HepG2 (cell line): ENCODE data around the gene C2orf81. TPM values are rescaled to one million over a fixed set of nuclear protein-coding genes. Genes with fewer than 3 reads are reported as not detected.

Experiments
- AGO1 ChIP-seq: fragments of 200-400 bp; formaldehyde crosslinking; IDR thresholded peaks from 2 replicates; pipeline ENCODE4 v1.6.1; 2017; ENCODE audit warnings: mild to moderate bottlenecking, low read depth, low read length, moderate library complexity; ENCODE audit not compliant: poor library complexity, severe bottlenecking
- AKAP8 ChIP-seq: sonication (generic); formaldehyde crosslinking; IDR thresholded peaks from 2 replicates; pipeline ENCODE4 v1.5.1; 2020; ENCODE audit warnings: mild to moderate bottlenecking, missing genetic modification reagents
- ATF7-NPFF ChIP-seq: sonication (generic); formaldehyde crosslinking; IDR thresholded peaks from 2 replicates; pipeline ENCODE4 v1.8.1; 2023; ENCODE audit warnings: mild to moderate bottlenecking, low read depth, missing genetic modification reagents, moderate library complexity
- ETV6 ChIP-seq: sonication (generic); formaldehyde crosslinking; conservative IDR thresholded peaks from 2 replicates; pipeline ENCODE4 v1.4.0; 2020; ENCODE audit warnings: missing genetic modification reagents
- EZH2 ChIP-seq: conservative IDR thresholded peaks from 2 replicates; pipeline ENCODE4 v1.6.1; 2012; ENCODE audit warnings: mild to moderate bottlenecking, low read depth, low read length, moderate library complexity
- GATAD1 ChIP-seq: IDR thresholded peaks from 2 replicates; pipeline ENCODE4 v1.6.1; 2016; ENCODE audit warnings: missing genetic modification reagents, missing compliant biosample characterization
- HMG20B ChIP-seq: conservative IDR thresholded peaks from 2 replicates; pipeline ENCODE4 v1.6.1; 2016; ENCODE audit warnings: missing genetic modification reagents, missing compliant biosample characterization
- MTF1 ChIP-seq: sonication (generic); formaldehyde crosslinking; IDR thresholded peaks from 2 replicates; pipeline ENCODE4 v1.5.0; 2020; ENCODE audit warnings: missing genetic modification reagents
- THYN1 ChIP-seq: sonication (generic); formaldehyde crosslinking; IDR thresholded peaks from 2 replicates; pipeline ENCODE4 v1.8.1; 2023; ENCODE audit warnings: low read depth, mild to moderate bottlenecking, moderate library complexity, missing genetic modification reagents, borderline replicate concordance
- ZMYM4 ChIP-seq: sonication (generic); formaldehyde crosslinking; IDR thresholded peaks from 2 replicates; pipeline ENCODE4 v1.8.1; 2023; ENCODE audit warnings: mild to moderate bottlenecking, missing genetic modification reagents
- ZNF317 ChIP-seq: sonication (generic); formaldehyde crosslinking; IDR thresholded peaks from 2 replicates; pipeline ENCODE4 v1.5.0; 2020; ENCODE audit warnings: mild to moderate bottlenecking, missing genetic modification reagents
- ZNF607 ChIP-seq: sonication (generic); formaldehyde crosslinking; IDR thresholded peaks from 2 replicates; pipeline ENCODE4 v1.5.1; 2020; ENCODE audit warnings: missing genetic modification reagents, mild to moderate bottlenecking, borderline replicate concordance
- ZSCAN29 ChIP-seq: sonication (generic); formaldehyde crosslinking; conservative IDR thresholded peaks from 2 replicates; pipeline ENCODE4 v1.4.0; 2020; ENCODE audit warnings: mild to moderate bottlenecking, missing genetic modification reagents
- polyA plus RNA-seq, 8 experiments: library from polyadenylated mRNA; depleted of rRNA in 3 of 8; stranded (reverse) in 7 of 8; unstranded in 1 of 8; fragments of >200 nt; fragmentation: Illumina TruSeq in 4 of 8; extraction: Trizol in 4 of 8; gene quantifications; 2 replicates each; pipeline versions ENCODE4 v1.2.1 to v1.2.3, GENCODE V29; 2011 to 2016; ENCODE audit warnings: low read depth in 4 of 8, missing spikeins in 1 of 8, mixed read lengths in 1 of 8; ENCODE audit not compliant: insufficient read depth in 1 of 8
- total RNA-seq, 5 experiments: library from RNA; depleted of rRNA; stranded (reverse); fragments of >200 nt; fragmentation: Illumina TruSeq; extraction: Trizol; gene quantifications; 2 replicates each; pipeline ENCODE4 v1.2.3, GENCODE V29; 2016; ENCODE audit warnings: low read depth in 1 of 5
- TF ChIP-seq, protein P1 (sequence below): sonication (generic); formaldehyde crosslinking; IDR thresholded peaks from 2 replicates; pipeline ENCODE4 v1.5.0; 2020; ENCODE audit warnings: mild to moderate bottlenecking, missing genetic modification reagents
- TF ChIP-seq, protein P2 (sequence below): sonication (generic); formaldehyde crosslinking; IDR thresholded peaks from 2 replicates; pipeline ENCODE4 v1.4.0; 2020; ENCODE audit warnings: missing genetic modification reagents
- TF ChIP-seq, protein P3 (sequence below), 2 experiments: sonication (generic) in 1 of 2; formaldehyde crosslinking in 1 of 2; IDR thresholded peaks; 2 replicates each; pipeline versions ENCODE4 v1.4.0 to v1.6.1; 2016 to 2020; ENCODE audit warnings: borderline replicate concordance in 1 of 2, low read depth in 1 of 2, mild to moderate bottlenecking in 1 of 2, missing genetic modification reagents in 1 of 2

C2orf81 gene
- total and polyA plus RNA-seq, 2 of the 13 experiments (the other 11 are each of a cell fraction or from before 2014, with no cell fraction given), result 0.15 to 0.17 TPM

DNA sequence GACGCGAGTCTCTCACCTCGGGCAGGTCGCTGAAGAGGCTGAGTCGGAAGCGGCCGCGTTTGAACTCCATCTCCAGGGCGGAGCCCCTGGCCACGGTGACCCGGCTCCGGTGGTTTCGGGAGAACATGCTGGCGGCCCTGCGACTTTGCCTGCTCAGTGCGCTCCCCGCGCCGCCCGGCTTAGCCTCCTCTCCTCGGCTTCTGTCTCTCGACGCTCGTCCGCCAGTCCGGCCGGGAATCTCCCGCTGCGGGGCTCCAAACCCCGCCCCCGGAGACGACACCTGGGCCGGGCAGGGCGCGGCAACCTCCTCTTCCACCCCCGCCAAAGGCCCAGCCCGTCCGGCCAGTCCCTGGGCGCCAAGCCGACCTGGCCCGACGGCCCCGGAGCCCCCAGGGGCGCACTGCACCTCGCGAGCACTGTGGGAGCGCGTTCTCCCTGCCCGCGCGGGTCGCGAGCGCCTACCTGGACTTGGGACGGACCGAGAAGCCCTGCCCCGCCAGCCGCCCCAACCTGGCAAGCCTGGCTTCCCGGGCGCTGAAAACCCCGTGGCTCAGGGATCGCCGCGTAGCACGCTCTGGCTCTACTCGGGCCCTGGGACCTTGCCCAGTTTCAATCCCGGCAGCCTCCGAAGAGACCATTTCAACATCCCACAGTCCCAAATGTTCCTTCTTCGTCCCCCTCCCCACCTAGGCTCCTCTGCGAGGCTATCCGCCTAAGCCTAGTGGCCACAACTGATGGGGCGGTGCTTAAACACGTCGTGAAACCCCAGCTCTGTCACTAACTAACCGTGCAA, 20.5 kb upstream of the C2orf81 start, which contains the start of gene RTKN (continued):
- TF ChIP-seq AGO1 (no peak), THYN1 (0 out of 2 replicates have a peak, but pooled peaks have one; percentile 2), MTF1 (CRISPR knock-in tag) (peak; percentile 52; the same call in 1 of the 2 replicates), HMG20B (CRISPR knock-in tag) (no peak; the same call in 1 of the 2 replicates), ZMYM4 (no peak), ZNF607 (CRISPR knock-in tag) (peak; percentile 68; the same call in 1 of the 2 replicates), ZSCAN29 (CRISPR knock-in tag) (peak; percentile 91), ATF7-NPFF (CRISPR knock-in tag) (peak; percentile 82), ETV6 (CRISPR knock-in tag) (peak; percentile 51; the same call in 1 of the 2 replicates), AKAP8 (CRISPR knock-in tag) (peak; percentile 95), EZH2 (no peak), GATAD1 (CRISPR knock-in tag) (peak; percentile 67), ZNF317 (CRISPR knock-in tag) (no peak; the same call in 1 of the 2 replicates)
- TF ChIP-seq, protein P1, sequence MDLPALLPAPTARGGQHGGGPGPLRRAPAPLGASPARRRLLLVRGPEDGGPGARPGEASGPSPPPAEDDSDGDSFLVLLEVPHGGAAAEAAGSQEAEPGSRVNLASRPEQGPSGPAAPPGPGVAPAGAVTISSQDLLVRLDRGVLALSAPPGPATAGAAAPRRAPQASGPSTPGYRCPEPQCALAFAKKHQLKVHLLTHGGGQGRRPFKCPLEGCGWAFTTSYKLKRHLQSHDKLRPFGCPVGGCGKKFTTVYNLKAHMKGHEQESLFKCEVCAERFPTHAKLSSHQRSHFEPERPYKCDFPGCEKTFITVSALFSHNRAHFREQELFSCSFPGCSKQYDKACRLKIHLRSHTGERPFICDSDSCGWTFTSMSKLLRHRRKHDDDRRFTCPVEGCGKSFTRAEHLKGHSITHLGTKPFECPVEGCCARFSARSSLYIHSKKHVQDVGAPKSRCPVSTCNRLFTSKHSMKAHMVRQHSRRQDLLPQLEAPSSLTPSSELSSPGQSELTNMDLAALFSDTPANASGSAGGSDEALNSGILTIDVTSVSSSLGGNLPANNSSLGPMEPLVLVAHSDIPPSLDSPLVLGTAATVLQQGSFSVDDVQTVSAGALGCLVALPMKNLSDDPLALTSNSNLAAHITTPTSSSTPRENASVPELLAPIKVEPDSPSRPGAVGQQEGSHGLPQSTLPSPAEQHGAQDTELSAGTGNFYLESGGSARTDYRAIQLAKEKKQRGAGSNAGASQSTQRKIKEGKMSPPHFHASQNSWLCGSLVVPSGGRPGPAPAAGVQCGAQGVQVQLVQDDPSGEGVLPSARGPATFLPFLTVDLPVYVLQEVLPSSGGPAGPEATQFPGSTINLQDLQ (CRISPR knock-in tag), result peak; percentile 96
- TF ChIP-seq, protein P2, sequence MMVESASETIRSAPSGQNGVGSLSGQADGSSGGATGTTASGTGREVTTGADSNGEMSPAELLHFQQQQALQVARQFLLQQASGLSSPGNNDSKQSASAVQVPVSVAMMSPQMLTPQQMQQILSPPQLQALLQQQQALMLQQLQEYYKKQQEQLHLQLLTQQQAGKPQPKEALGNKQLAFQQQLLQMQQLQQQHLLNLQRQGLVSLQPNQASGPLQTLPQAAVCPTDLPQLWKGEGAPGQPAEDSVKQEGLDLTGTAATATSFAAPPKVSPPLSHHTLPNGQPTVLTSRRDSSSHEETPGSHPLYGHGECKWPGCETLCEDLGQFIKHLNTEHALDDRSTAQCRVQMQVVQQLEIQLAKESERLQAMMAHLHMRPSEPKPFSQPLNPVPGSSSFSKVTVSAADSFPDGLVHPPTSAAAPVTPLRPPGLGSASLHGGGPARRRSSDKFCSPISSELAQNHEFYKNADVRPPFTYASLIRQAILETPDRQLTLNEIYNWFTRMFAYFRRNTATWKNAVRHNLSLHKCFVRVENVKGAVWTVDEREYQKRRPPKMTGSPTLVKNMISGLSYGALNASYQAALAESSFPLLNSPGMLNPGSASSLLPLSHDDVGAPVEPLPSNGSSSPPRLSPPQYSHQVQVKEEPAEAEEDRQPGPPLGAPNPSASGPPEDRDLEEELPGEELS (CRISPR knock-in tag), result no peak; the same call in none of the 2 replicates
- TF ChIP-seq, protein P3, sequence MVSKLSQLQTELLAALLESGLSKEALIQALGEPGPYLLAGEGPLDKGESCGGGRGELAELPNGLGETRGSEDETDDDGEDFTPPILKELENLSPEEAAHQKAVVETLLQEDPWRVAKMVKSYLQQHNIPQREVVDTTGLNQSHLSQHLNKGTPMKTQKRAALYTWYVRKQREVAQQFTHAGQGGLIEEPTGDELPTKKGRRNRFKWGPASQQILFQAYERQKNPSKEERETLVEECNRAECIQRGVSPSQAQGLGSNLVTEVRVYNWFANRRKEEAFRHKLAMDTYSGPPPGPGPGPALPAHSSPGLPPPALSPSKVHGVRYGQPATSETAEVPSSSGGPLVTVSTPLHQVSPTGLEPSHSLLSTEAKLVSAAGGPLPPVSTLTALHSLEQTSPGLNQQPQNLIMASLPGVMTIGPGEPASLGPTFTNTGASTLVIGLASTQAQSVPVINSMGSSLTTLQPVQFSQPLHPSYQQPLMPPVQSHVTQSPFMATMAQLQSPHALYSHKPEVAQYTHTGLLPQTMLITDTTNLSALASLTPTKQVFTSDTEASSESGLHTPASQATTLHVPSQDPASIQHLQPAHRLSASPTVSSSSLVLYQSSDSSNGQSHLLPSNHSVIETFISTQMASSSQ (IDR thresholded peaks at IDR 0.05; ENCODE audit: low read depth), result peak; percentile 91; the same call in 1 of the 2 replicates
- TF ChIP-seq, protein P3 (CRISPR knock-in tag; IDR thresholded peaks at IDR 0.05; ENCODE audit: borderline replicate concordance), result peak; percentile 95
